ENCODE results near the gene CDH5. TPM values are rescaled to one million over a fixed set of nuclear protein-coding genes. Genes with fewer than 3 reads are reported as not detected.

Gene CDH5
- total RNA-seq, 1 experiment from 2014 or later, result not detected

- no TSS peak for BruUV-seq (replicated peaks)
- Histone ChIP-seq H4K20me1 (ENCODE audit: low read length) (no peaks in the 10 kb centered on the region), H3K4me3 (ENCODE audit: low read length) (no peak overlapping the region), H3K9me3 (ENCODE audit: low read length) (no peaks in the 10 kb centered on the region), H3F3A (ENCODE audit: low read length, unreplicated experiment) (no peaks in the 10 kb centered on the region), H3K36me3 (ENCODE audit: low read depth, low read length) (no peaks in the 10 kb centered on the region), H2AFZ (ENCODE audit: low read length) (no peak overlapping the region), H3K27me3 (ENCODE audit: low read length) (no peaks in the 10 kb centered on the region), H3K79me2 (ENCODE audit: low read length) (no peaks in the 10 kb centered on the region), H3K4me2 (ENCODE audit: low read length) (no peak overlapping the region), H3K4me1 (ENCODE audit: insufficient read depth, low read length) (no peaks in the 10 kb centered on the region), H3K9ac (ENCODE audit: low read length) (no peak overlapping the region), H3K9me2 (replicated peaks; ENCODE audit: low read length) (no peaks in the 10 kb centered on the region), H3K27ac (ENCODE audit: low read length) (no peak overlapping the region)
- DNase-seq, result no peak
- ChIA-PET POLR2A (ENCODE audit: unreplicated experiment) (no interaction called here), CTCF (no interaction called here)
- TF ChIP-seq CTCF (conservative IDR thresholded peaks at IDR 0.05; ENCODE audit: low read depth, low read length) (no peak), EZH2 (IDR thresholded peaks at IDR 0.05; ENCODE audit: low read length, unreplicated experiment) (no peak), EZH2phosphoT487 (IDR thresholded peaks at IDR 0.05; ENCODE audit: borderline replicate concordance, low read length) (no peak)
- intact Hi-C loops (cut with micrococcal nuclease), result no loop called here
- no peak for ATAC-seq
These were observed 31.4 kb downstream of the CDH5 start for GRCh38 chr16:66397736-66398433.

- H4K20me1 ChIP-seq (ENCODE audit: low read length), result no peaks in the 10 kb centered on the region
- no peak overlapping the region for H3K4me3 ChIP-seq (ENCODE audit: low read length)
- TF ChIP-seq CTCF (conservative IDR thresholded peaks at IDR 0.05; ENCODE audit: low read depth, low read length) (no peak), EZH2 (IDR thresholded peaks at IDR 0.05; ENCODE audit: low read length, unreplicated experiment) (no peak), EZH2phosphoT487 (IDR thresholded peaks at IDR 0.05; ENCODE audit: borderline replicate concordance, low read length) (no peak)
- DNase-seq (no peak), ATAC-seq (no peak)
- H3K36me3 ChIP-seq (ENCODE audit: low read depth, low read length), result no peaks in the 10 kb centered on the region
- H3K4me1 ChIP-seq (ENCODE audit: insufficient read depth, low read length), result no peaks in the 10 kb centered on the region
- CTCF ChIA-PET, result no interaction called here
- H3K27me3 ChIP-seq (ENCODE audit: low read length), result no peaks in the 10 kb centered on the region
- no peak overlapping the region for H2AFZ ChIP-seq (ENCODE audit: low read length)
- no peaks in the 10 kb centered on the region for H3K9me2 ChIP-seq (replicated peaks; ENCODE audit: low read length)
- no peaks in the 10 kb centered on the region for H3K9me3 ChIP-seq (ENCODE audit: low read length)
- POLR2A ChIA-PET (ENCODE audit: unreplicated experiment), result no interaction called here
- no peak overlapping the region for H3K9ac ChIP-seq (ENCODE audit: low read length)
- no peaks in the 10 kb centered on the region for H3F3A ChIP-seq (ENCODE audit: low read length, unreplicated experiment)
- no peak overlapping the region for H3K27ac ChIP-seq (ENCODE audit: low read length)
- H3K4me2 ChIP-seq (ENCODE audit: low read length), result no peak overlapping the region
- H3K79me2 ChIP-seq (ENCODE audit: low read length), result no peaks in the 10 kb centered on the region
- no TSS peak for BruUV-seq (replicated peaks)
- intact Hi-C loops (cut with micrococcal nuclease), result no loop called here
These were observed 32.5 kb downstream of the CDH5 start for GRCh38 chr16:66399031-66399430.

GRCh38 chr16:66399930-66400329, 33.4 kb downstream of the CDH5 start:
- Histone ChIP-seq H3K9me3 (ENCODE audit: low read length) (no peaks in the 10 kb centered on the region), H3K27ac (ENCODE audit: low read length) (no peak overlapping the region), H3K79me2 (ENCODE audit: low read length) (no peaks in the 10 kb centered on the region), H3K4me1 (ENCODE audit: insufficient read depth, low read length) (no peaks in the 10 kb centered on the region), H3F3A (ENCODE audit: low read length, unreplicated experiment) (no peaks in the 10 kb centered on the region), H3K4me2 (ENCODE audit: low read length) (no peak overlapping the region), H3K9me2 (replicated peaks; ENCODE audit: low read length) (no peaks in the 10 kb centered on the region), H2AFZ (ENCODE audit: low read length) (no peak overlapping the region), H4K20me1 (ENCODE audit: low read length) (no peaks in the 10 kb centered on the region), H3K36me3 (ENCODE audit: low read depth, low read length) (no peaks in the 10 kb centered on the region), H3K9ac (ENCODE audit: low read length) (no peak overlapping the region), H3K4me3 (ENCODE audit: low read length) (no peak overlapping the region), H3K27me3 (ENCODE audit: low read length) (no peaks in the 10 kb centered on the region)
- DNase-seq (no peak), ATAC-seq (no peak)
- intact Hi-C loops (cut with micrococcal nuclease), result no loop called here
- CTCF ChIA-PET, result no interaction called here
- TF ChIP-seq CTCF (conservative IDR thresholded peaks at IDR 0.05; ENCODE audit: low read depth, low read length) (no peak), EZH2 (IDR thresholded peaks at IDR 0.05; ENCODE audit: low read length, unreplicated experiment) (no peak), EZH2phosphoT487 (IDR thresholded peaks at IDR 0.05; ENCODE audit: borderline replicate concordance, low read length) (no peak)
- POLR2A ChIA-PET (ENCODE audit: unreplicated experiment), result interaction anchor here (0.6 kb wide), 1 partner anchor 151 kb away, joined by 13 read pairs; no protein-coding TSS in a partner anchor
- BruUV-seq (replicated peaks), result no TSS peak

All from PC-3 (cell line).